NOMO-1 (cell line): ENCODE results near the gene TJP3.

Experiments used
- DNase-seq, 2 experiments: peaks; one replicate each; lab custom pipeline; 2025; ENCODE audit not compliant: unreplicated experiment in 2 of 2; lab: John Stamatoyannopoulos, UW

The TJP3 gene

DNA sequence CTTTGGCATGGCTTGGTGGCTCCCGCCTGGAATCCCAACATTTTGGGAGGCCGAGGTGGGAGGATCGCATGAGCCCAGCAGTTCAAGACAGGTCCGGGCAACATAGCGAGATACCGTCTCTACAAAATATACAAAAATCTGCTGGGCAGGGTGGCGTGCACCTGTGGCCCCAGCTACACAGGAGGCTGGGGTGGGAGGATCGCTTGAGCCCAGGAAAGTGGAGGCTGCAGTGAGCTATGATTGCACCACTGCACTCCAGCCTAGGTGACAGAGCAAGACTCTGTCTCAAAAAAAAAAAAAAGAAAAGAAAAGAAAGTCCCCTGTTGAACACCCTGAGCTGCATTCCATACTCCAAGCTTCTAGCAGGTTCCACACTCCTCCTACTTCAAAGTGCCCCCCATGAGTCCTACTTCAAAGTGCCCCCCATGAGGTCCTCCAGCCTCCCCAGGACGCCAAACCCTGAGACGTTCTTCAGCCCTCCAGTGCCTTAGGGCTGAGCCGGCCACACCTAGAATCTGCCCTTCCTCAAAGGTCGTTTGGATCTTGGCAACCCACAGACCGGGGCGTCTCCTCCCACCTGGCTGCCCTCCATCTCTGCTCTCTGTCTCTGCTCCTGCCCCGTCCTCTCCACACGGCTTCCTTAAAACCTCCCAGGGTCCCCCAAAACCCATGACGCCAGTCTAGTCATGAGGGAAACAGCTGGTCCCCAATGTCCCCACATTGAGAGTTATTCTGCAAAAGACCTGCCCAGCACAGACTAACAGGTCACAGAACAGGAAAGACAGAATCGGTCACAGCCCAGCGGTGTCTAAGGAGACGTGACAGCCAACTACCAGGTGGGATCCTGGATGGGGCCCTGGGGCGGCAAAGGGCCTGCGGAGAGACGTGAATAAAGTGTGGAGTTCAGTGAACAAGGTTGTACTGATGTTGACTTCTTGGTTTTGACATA lies 4.8 kb downstream of the TJP3 start:
- no peak for DNase-seq

DNA sequence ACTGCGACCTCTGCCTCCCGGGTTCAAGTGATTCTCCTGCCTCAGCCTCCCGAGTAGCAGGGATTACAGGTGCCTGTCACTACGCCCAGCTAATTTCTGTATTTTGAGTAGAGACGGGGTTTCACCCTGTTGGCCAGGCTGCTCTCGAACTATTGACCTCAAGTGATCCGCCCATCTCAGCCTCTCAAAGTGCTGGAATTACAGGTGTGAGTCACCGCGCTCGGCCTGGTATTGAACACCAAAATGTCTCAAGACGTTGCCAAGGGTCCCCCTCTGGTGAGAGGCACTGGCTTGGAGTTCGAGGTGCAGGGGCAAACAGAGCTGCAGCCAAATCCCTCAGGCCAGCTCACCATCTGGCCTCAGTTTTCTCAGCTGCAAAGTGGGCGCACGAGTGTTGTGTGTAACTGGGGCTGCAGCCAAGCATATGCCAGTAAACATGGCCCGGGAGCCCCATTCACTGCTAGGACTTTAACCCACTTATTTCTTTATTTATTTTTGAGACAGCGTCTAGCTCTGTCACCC lies 8.0 kb downstream of the TJP3 start:
- no peak for DNase-seq

DNA sequence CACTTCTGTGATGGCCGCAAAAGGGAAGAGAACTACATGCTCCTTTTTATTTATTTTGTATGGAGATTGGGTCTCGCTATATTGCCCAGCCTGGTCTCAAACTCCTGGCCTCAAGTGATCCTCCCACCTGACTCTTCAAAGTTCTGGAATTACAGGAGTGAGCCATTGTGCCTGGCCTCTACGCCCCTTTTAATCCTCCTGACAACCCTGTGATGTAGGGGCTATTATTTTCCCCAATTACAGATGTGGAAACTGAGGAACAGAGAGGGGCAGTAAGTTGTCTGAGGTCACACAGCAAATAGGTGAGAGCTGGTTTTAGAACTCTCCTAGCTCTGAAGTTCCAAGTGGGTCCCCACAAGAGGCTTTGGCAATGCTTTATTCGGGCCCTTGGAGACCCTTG lies 11.7 kb downstream of the TJP3 start:
- no peak for DNase-seq

- no peak for DNase-seq
These were observed 12.2 kb downstream of the TJP3 start for GRCh38 chr19:3720349-3720917.

DNA sequence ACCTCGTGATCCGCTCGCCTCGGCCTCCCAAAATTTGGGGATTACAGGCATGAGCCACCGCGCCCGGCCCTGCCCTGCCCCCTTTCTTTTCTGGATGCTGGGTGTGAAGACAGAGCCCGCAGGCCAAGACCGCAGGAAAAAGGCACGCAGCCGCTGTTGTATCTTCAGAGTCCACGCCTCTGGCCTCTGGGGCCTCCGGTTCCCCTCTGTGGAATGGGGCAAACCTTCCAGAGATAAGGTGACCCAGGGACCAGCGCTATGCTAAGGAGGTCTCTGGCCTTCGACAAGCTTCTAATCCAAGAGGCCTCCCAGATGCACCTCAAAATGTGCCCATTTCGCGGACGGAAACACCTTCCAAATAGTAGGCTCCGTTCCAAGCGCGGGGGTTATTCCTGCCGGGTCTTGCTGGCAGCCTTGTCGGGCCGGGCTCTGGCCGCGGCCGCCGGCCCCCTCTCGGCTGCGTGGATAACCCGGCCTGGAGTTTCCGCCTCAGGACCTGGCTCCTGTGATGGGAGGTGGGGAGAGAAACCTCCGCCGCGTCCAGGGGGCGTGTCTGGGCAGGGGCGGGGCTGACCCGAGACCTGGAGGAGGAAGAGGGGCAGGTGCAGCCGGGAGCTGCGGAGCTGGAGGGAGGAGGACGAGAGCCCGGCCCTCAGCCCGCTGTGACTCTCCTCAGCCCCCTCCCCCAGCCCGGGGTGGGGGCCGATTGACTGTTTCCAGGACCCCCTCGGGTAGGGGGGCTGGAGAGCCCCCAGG lies 13.1 kb downstream of the TJP3 start:
- peak; percentile 90 to 93 for DNase-seq

DNA sequence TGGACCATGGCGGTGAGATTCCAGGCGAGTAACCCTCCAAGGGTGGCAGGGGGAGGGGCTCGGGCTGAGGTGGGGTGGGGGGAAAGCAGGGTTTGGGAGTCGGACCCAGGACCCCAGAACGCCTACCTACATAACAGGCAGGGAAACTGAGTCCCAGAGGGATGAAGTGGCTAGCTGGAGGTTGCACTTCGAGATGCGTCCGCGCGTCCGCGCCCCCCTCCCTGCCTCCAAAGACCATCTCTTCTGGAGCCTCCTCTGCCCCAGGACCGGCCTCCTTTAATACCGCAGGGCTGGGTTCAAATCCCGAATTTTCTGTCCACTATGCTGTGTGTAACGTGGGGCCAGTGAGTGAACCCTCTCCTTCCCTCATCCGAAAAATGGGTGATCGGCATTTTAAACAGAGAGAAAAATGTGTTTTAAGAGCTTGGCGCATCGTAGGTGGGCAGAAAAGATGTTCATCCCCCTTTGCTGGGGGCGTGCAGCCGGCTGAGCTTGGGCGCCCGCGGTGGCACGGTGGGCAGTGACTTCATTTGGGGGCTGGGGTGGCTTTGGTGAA lies 13.8 kb downstream of the TJP3 start:
- no peak for DNase-seq

GRCh38 chr19:3722443-3723109 lies 14.4 kb downstream of the TJP3 start:
- no peak for DNase-seq

DNA sequence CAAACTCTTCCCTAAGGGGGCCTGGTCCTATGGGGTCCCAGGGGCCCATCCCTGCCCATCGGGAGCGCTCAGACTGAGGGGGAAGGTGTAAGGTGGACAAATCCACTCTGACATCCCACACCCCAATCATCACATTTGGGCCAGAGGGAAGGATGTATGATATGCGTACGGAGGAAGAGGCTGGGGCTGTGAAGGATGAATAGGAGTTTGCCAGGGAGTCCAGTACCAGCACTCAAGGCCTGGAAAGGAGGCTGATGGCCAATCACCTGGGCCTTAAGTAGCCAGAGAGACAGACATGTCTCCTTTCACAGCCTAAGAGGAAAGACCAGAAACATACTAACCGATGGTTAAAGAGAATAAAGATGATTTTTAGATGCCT lies 14.9 kb downstream of the TJP3 start:
- DNase-seq = no peak

GRCh38 chr19:3723883-3724282 lies 15.7 kb downstream of the TJP3 start:
- no peak for DNase-seq

DNA sequence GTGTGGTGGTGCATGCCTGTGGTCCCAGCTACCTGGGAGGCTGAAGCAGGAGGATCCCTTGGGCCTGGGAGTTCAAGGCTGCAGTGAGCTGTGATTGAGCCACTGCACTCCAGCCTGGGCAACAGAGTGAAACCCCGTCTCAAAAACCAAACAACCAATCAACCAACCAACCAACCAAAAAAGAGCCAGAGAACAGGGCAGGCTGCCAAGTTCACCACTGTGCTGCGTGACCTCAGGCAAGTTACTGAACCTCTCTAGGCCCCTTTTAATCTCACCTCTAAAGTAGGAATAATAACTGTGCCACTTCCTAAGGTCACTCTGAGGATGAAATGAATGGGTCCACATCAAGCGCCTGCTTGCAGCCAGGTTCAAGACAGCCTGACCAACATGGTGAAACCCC lies 16.9 kb downstream of the TJP3 start:
- DNase-seq = no peak

GRCh38 chr19:3725640-3726310 lies 17.6 kb downstream of the TJP3 start:
- no peak for DNase-seq

GRCh38 chr19:3730457-3730958 lies 22.3 kb downstream of the TJP3 start:
- no peak for DNase-seq

GRCh38 chr19:3732108-3732507 lies 23.9 kb downstream of the TJP3 start:
- no peak for DNase-seq

DNA sequence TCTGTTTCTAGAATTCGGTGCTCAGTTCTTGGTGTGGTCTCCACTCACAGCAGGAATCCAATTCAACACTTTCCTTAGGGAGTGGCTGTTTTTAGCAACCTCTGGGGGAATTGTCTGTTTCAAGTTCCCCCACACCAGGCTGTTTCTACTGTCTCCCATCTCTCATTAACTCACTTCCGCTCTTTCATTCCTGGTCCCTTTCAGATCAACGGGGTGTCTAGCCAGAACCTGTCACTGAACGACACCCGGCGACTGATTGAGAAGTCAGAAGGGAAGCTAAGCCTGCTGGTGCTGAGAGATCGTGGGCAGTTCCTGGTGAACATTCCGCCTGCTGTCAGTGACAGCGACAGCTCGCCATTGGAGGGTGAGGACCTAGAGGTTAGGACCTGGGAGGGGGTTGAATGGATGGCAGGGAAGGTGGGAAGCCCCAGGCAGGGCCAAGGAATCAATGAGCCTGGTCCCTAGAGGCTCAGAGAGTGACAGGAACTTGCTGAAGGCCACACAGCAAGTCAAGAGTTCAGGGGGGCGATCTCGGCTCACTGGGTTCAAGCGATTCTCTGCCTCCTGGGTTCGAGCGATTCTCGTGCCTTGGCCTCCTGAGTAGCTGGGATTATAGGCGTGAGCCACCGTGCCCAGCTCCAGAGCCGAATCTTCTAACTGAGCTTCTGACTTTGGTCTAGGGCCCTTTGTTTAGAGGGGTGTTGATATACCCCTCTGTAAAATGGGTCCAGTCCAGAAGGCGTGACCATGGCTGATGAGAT lies 25.5 kb downstream of the TJP3 start:
- DNase-seq = no peak

DNA sequence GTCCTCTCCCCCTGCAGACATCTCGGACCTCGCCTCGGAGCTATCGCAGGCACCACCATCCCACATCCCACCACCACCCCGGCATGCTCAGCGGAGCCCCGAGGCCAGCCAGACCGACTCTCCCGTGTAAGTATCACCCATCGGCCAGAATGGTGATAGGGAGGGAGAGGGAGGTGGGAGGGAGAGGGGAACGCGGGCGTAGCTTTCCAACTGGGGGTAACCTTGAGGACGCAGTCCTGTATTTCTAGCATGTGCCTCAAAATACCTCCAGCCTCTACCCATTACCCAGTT lies 26.1 kb downstream of the TJP3 start:
- DNase-seq = no peak

- DNase-seq = no peak
These were observed 28.0 kb downstream of the TJP3 start for GRCh38 chr19:3736106-3736724.

DNA sequence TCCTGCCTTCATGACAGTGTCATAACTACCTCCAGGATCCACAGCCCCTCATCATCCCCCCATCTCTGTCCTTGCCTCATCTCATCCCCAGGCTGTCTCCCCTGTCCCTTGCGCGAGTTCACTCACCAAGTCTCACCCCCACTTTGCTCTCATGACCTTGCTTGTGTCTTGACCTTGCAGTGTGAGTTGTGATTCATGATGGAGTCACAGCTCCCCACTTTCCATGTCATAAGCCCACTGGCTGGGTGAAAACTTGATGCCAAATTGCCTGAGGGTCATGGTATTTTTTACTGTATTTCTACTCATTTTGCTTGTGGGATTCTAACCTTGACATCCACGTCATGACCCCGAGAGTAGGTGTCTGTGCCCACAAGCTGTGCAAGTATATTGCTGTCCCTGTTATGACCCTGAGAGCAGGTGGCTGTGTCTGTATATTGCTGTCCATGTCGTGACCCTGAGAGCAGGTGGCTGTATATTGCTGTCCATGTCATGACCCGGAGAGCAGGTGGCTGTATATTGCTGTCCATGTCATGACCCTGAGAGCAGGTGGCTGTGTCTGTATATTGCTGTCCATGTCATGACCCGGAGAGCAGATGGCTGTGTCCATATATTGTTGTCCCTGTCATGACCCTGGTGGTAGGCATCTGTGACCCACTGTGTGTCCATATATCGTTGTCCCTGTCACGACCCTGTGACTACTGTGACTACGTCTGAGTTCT lies 29.5 kb downstream of the TJP3 start:
- DNase-seq = no peak

DNA sequence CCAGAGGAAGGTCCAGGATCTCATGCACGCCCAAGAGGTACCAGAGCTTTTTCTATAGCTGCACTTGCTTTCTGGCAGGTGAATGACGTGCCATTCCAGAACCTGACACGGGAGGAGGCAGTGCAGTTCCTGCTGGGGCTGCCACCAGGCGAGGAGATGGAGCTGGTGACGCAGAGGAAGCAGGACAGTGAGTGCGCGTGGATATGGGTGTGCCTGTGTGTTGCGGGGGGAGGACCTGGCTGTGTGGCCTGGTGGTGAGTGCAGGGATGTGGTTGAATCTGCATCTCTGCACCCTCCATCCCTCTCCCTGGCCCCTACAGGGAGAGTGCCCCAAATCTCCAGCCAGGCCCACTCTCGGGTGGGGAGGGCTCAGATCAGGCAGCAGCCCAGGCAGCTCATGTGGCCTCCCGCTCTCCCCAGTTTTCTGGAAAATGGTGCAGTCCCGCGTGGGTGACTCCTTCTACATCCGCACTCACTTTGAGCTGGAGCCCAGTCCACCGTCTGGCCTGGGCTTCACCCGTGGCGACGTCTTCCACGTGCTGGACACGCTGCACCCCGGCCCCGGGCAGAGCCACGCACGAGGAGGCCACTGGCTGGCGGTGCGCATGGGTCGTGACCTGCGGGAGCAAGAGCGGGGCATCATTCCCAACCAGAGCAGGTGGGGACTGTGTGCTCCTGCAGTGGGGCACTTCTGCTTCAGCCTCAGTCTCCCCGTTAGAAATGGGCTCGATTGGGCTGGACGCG lies 30.5 kb downstream of the TJP3 start:
- DNase-seq = no peak
